Caco-2 (cell line): ENCODE measurements around the gene CCR5. TPM values are rescaled to one million over a fixed set of nuclear protein-coding genes. Genes with fewer than 3 reads are reported as not detected.

Experiments used
- BruUV-seq: library from RNA; stranded (reverse); fragments of 400-500 nt; replicated peaks from 2 replicates; lab custom pipeline; 2021; lab: Mats Ljungman, UMichigan
- CTCF ChIA-PET: fragments of 300-600 bp; sonication (Branson Sonifier 250); formaldehyde crosslinking; loops from one replicate; lab custom pipeline; 2022; ENCODE audit warnings: antibody characterized with exemption; lab: Charles Lee
- POLR2A ChIA-PET: fragments of 300-600 bp; sonication (Branson Sonifier 250); formaldehyde crosslinking; loops from one replicate; lab custom pipeline; 2022; ENCODE audit warnings: antibody characterized with exemption; lab: Charles Lee
- DNase-seq, 2 experiments: peaks; one replicate each; pipeline versions ENCODE4 v3.0.0 to v3.0.0-alpha.2; 2020 to 2022
- H3K27me3 ChIP-seq: replicated peaks from 2 replicates; pipeline ENCODE4 v1.6.0; 2011; ENCODE audit warnings: low read length; ENCODE audit not compliant: control insufficient read depth, insufficient read depth
- H3K36me3 ChIP-seq: 2 replicates; pipeline ENCODE4 v1.5.1; 2011; ENCODE audit warnings: low read length; ENCODE audit not compliant: control insufficient read depth, insufficient read depth
- H3K4me1 ChIP-seq: fragments of 250-450 bp; sonication (Bioruptor Pico); 2 replicates; pipeline ENCODE4 v1.5.1; 2020; ENCODE audit warnings: mild to moderate bottlenecking
- H3K4me3 ChIP-seq: 2 replicates; pipeline ENCODE4 v1.5.1; 2011; ENCODE audit warnings: low read depth, mild to moderate bottlenecking, control low read depth, low read length
- H3K9me3 ChIP-seq: fragments of 250-450 bp; sonication (Bioruptor Pico); 2 replicates; pipeline ENCODE4 v1.5.1; 2020; ENCODE audit warnings: mild to moderate bottlenecking, moderate library complexity
- H3K27ac Mint-ChIP-seq: one replicate; pipeline ENCODE4 v1.8.0; 2022; ENCODE audit warnings: mixed read lengths; ENCODE audit not compliant: unreplicated experiment
- H3K27me3 Mint-ChIP-seq: one replicate; pipeline ENCODE4 v1.8.0; 2022; ENCODE audit warnings: mixed read lengths; ENCODE audit not compliant: insufficient read depth, unreplicated experiment
- H3K36me3 Mint-ChIP-seq: one replicate; pipeline ENCODE4 v1.8.0; 2022; ENCODE audit warnings: mild to moderate bottlenecking, mixed read lengths; ENCODE audit not compliant: insufficient read depth, unreplicated experiment
- H3K4me1 Mint-ChIP-seq: one replicate; pipeline ENCODE4 v1.8.0; 2022; ENCODE audit warnings: low read depth, mixed read lengths; ENCODE audit not compliant: unreplicated experiment
- H3K4me3 Mint-ChIP-seq: one replicate; pipeline ENCODE4 v1.8.0; 2022; ENCODE audit warnings: mild to moderate bottlenecking, moderate library complexity, mixed read lengths; ENCODE audit not compliant: unreplicated experiment
- H3K9me3 Mint-ChIP-seq: one replicate; pipeline ENCODE4 v1.8.0; 2022; ENCODE audit warnings: mixed read lengths; ENCODE audit not compliant: unreplicated experiment
- CTCF ChIP-seq, 2 experiments: fragments of 200-600 bp in 1 of 2; IDR thresholded peaks; 1 replicate in 1 of 2; 2 replicates in 1 of 2; pipeline versions ENCODE4 v1.5.1 to v1.8.0; 2011 to 2022; ENCODE audit warnings: antibody characterized with exemption in 1 of 2, control low read depth in 1 of 2, inconsistent platforms in 1 of 2, low read depth in 1 of 2, low read length in 1 of 2, mild to moderate bottlenecking in 1 of 2, moderate library complexity in 1 of 2; ENCODE audit not compliant: insufficient read depth in 1 of 2, severe bottlenecking in 1 of 2, unreplicated experiment in 1 of 2
- intact Hi-C: fragments of 100-400 bp; cut with micrococcal nuclease; formaldehyde crosslinking; loops from one replicate; pipeline ENCODE4 v1.10.0; 2022; ENCODE audit not compliant: unreplicated experiment
- total RNA-seq: library from RNA; stranded (reverse); gene quantifications from 2 replicates; pipeline ENCODE4 v1.2.3, GENCODE V29; 2022

Gene CCR5
- total RNA-seq, 1 experiment from 2014 or later: not detected

- Mint-ChIP-seq H3K9me3 (no peaks in the 10 kb centered on the region), H3K36me3 (no peaks in the 10 kb centered on the region), H3K4me1 (peaks cover 8% of the 10 kb centered on the region), H3K4me3 (no peak overlapping the region), H3K27ac (no peak overlapping the region), H3K27me3 (no peaks in the 10 kb centered on the region)
- Histone ChIP-seq H3K9me3 (no peaks in the 10 kb centered on the region), H3K27me3 (no peaks in the 10 kb centered on the region), H3K4me3 (no peak overlapping the region), H3K4me1 (peaks cover 6% of the 10 kb centered on the region; the same call in 1 of the 2 replicates), H3K36me3 (no peaks in the 10 kb centered on the region)
- ChIA-PET POLR2A (no interaction called here), CTCF (no interaction called here)
- TF ChIP-seq CTCF (IDR thresholded peaks at IDR 0.05; ENCODE audit: insufficient read depth in 1 of 2, low read depth in 1 of 2, low read length in 1 of 2, severe bottlenecking in 1 of 2, unreplicated experiment in 1 of 2): no peak
- DNase-seq: no peak
- intact Hi-C loops: no loop called here
- no TSS peak for BruUV-seq
Observed at GRCh38 chr3:46422617-46423016, 51.9 kb downstream of the CCR5 start.

GRCh38 chr3:46423588-46423987 lies 52.8 kb downstream of the CCR5 start:
- Histone ChIP-seq H3K27me3 (no peaks in the 10 kb centered on the region), H3K4me1 (peaks cover 15% of the 10 kb centered on the region), H3K9me3 (no peaks in the 10 kb centered on the region), H3K36me3 (no peaks in the 10 kb centered on the region), H3K4me3 (no peak overlapping the region)
- ChIA-PET POLR2A (no interaction called here), CTCF (no interaction called here)
- TF ChIP-seq CTCF (IDR thresholded peaks at IDR 0.05; ENCODE audit: insufficient read depth in 1 of 2, low read depth in 1 of 2, low read length in 1 of 2, severe bottlenecking in 1 of 2, unreplicated experiment in 1 of 2): no peak
- Mint-ChIP-seq H3K27me3 (no peaks in the 10 kb centered on the region), H3K4me3 (no peak overlapping the region), H3K9me3 (no peaks in the 10 kb centered on the region), H3K4me1 (peaks cover 8% of the 10 kb centered on the region), H3K27ac (no peak overlapping the region), H3K36me3 (no peaks in the 10 kb centered on the region)
- DNase-seq: no peak
- intact Hi-C loops: no loop called here
- BruUV-seq: no TSS peak

Other genes starting within 250 kb of the CCR5 start
- 1.7 and 2.9 TPM in 2 replicates for gene CCR1, start 162.6 kb upstream of the CCR5 start, total RNA-seq
- gene CCR3, start 128.5 kb upstream of the CCR5 start, total RNA-seq: 0.64 and 0.65 TPM in 2 replicates
- not detected in 2 replicates for gene CCR2, start 16.8 kb upstream of the CCR5 start, total RNA-seq
- 0.44 and 1.0 TPM in 2 replicates for gene CCRL2, start 36.3 kb downstream of the CCR5 start, total RNA-seq
- gene LTF, start 94.0 kb downstream of the CCR5 start, total RNA-seq: not detected in 2 replicates
- not detected in 2 replicates for gene RTP3, start 127.0 kb downstream of the CCR5 start, total RNA-seq
- 0.21 and 0.27 TPM in 2 replicates for gene LRRC2, start 195.4 kb downstream of the CCR5 start, total RNA-seq
- gene FAM240A, start 241.6 kb downstream of the CCR5 start, total RNA-seq: not detected in 2 replicates